Measurements from ENCODE around the gene EXOC2. TPM values are rescaled to one million over a fixed set of nuclear protein-coding genes. Genes with fewer than 3 reads are reported as not detected.

Gene EXOC2
- total and polyA plus RNA-seq, 10 of the 15 experiments (the other 5 are each of a cell fraction or from before 2014, with no cell fraction given): 8.7 to 32.8 (median 20.7) TPM

DNA sequence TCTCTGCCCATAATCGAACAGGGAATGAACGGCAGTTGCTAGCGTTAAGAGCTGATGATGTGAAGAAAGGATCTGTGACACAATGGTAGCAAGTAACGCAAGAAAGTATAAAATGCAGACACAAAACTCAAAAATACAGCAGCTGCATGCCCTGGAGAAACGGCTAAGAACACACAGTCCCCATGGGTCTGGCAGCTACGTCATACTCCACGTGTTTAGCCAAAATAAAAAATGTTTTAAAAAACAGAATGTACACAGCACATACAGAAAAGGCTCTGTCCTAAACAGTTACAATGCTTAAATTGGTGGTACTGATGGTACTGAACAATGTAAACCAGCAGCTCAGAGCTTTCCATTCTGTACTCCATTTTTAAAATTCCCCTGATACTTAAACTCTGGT is 70.5 kb downstream of the EXOC2 start:
- Histone ChIP-seq H3K9me3 (replicated peaks; ENCODE audit: control insufficient read depth, insufficient read depth, low read length) (no peaks in the 10 kb centered on the region), H4K20me1 (ENCODE audit: control insufficient read depth, insufficient read depth) (no peaks in the 10 kb centered on the region), H3K79me2 (ENCODE audit: control insufficient read depth, insufficient read depth, low read length) (no peaks in the 10 kb centered on the region), H3K9ac (ENCODE audit: control insufficient read depth, insufficient read depth, low read length) (no peak overlapping the region), H3K4me2 (ENCODE audit: control insufficient read depth, insufficient read depth) (no peak overlapping the region), H2AFZ (ENCODE audit: control insufficient read depth, low read depth, low read length) (no peak overlapping the region), H3K36me3 (ENCODE audit: control insufficient read depth in 2 of 2, insufficient read depth in 2 of 2, low read length in 1 of 2) (peaks cover 0 to 3% of the 10 kb centered on the region in 2 experiments; a peak in 3 of 4 replicates), H3K4me1 (ENCODE audit: control insufficient read depth, insufficient read depth, low read length) (no peaks in the 10 kb centered on the region), H3K27ac (ENCODE audit: control insufficient read depth, insufficient read depth) (no peak overlapping the region), H3K4me3 (no peak overlapping the region), H3K27me3 (replicated peaks in 1 of 2; ENCODE audit: control insufficient read depth in 2 of 2, insufficient read depth in 2 of 2, low read length in 1 of 2) (no peaks in the 10 kb centered on the region)
- 97% methylated on average over 7 of the region's 7 CpGs for WGBS (ENCODE audit: insufficient coverage, insufficient replicate concordance, low lambda C conversion rate, missing lambda C conversion rate)
- ChIA-PET RAD21 (ENCODE audit: unreplicated experiment) (no interaction called here), SMC1A (ENCODE audit: uncharacterized antibody, unreplicated experiment) (no interaction called here), POLR2A (no interaction called here), CTCF (no interaction called here)
- FAIRE-seq (no peak), ATAC-seq (no peak), DNase-seq (ENCODE audit: low read depth, low spot score) (no peak)
- BruUV-seq (replicated peaks): no TSS peak
- intact Hi-C loops (cut with micrococcal nuclease; ENCODE audit: unreplicated experiment) (no loop called here), in situ Hi-C loops (cut with MboI) (no loop called here)
- no peak for TF ChIP-seq POLR2AphosphoS2 (IDR thresholded peaks at IDR 0.05; ENCODE audit: low read depth, low read length)
- TF ChIP-seq, protein P1, sequence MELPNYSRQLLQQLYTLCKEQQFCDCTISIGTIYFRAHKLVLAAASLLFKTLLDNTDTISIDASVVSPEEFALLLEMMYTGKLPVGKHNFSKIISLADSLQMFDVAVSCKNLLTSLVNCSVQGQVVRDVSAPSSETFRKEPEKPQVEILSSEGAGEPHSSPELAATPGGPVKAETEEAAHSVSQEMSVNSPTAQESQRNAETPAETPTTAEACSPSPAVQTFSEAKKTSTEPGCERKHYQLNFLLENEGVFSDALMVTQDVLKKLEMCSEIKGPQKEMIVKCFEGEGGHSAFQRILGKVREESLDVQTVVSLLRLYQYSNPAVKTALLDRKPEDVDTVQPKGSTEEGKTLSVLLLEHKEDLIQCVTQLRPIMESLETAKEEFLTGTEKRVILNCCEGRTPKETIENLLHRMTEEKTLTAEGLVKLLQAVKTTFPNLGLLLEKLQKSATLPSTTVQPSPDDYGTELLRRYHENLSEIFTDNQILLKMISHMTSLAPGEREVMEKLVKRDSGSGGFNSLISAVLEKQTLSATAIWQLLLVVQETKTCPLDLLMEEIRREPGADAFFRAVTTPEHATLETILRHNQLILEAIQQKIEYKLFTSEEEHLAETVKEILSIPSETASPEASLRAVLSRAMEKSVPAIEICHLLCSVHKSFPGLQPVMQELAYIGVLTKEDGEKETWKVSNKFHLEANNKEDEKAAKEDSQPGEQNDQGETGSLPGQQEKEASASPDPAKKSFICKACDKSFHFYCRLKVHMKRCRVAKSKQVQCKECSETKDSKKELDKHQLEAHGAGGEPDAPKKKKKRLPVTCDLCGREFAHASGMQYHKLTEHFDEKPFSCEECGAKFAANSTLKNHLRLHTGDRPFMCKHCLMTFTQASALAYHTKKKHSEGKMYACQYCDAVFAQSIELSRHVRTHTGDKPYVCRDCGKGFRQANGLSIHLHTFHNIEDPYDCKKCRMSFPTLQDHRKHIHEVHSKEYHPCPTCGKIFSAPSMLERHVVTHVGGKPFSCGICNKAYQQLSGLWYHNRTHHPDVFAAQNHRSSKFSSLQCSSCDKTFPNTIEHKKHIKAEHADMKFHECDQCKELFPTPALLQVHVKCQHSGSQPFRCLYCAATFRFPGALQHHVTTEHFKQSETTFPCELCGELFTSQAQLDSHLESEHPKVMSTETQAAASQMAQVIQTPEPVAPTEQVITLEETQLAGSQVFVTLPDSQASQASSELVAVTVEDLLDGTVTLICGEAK (IDR thresholded peaks at IDR 0.05; ENCODE audit: borderline replicate concordance): no peak
- TF ChIP-seq ZNF384 (IDR thresholded peaks at IDR 0.05; ENCODE audit: borderline replicate concordance, low read depth, low read length): no peak
- TF ChIP-seq POLR2AphosphoS5 (IDR thresholded peaks at IDR 0.05; ENCODE audit: low read length): no peak
- no peak for TF ChIP-seq IRF4 (IDR thresholded peaks at IDR 0.05; ENCODE audit: low read depth, low read length)
- TF ChIP-seq GABPA (IDR thresholded peaks at IDR 0.05; ENCODE audit: low read depth): no peak
- TF ChIP-seq KLF5 (IDR thresholded peaks at IDR 0.05; ENCODE audit: partially characterized antibody): no peak
- TF ChIP-seq MXI1 (IDR thresholded peaks at IDR 0.05; ENCODE audit: low read depth, low read length): no peak
- TF ChIP-seq, protein P2, sequence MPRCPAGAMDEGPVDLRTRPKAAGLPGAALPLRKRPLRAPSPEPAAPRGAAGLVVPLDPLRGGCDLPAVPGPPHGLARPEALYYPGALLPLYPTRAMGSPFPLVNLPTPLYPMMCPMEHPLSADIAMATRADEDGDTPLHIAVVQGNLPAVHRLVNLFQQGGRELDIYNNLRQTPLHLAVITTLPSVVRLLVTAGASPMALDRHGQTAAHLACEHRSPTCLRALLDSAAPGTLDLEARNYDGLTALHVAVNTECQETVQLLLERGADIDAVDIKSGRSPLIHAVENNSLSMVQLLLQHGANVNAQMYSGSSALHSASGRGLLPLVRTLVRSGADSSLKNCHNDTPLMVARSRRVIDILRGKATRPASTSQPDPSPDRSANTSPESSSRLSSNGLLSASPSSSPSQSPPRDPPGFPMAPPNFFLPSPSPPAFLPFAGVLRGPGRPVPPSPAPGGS (IDR thresholded peaks at IDR 0.05; ENCODE audit: borderline replicate concordance, insufficient read depth, low read depth, low read length, poor library complexity, severe bottlenecking): no peak
- TF ChIP-seq, protein P3, sequence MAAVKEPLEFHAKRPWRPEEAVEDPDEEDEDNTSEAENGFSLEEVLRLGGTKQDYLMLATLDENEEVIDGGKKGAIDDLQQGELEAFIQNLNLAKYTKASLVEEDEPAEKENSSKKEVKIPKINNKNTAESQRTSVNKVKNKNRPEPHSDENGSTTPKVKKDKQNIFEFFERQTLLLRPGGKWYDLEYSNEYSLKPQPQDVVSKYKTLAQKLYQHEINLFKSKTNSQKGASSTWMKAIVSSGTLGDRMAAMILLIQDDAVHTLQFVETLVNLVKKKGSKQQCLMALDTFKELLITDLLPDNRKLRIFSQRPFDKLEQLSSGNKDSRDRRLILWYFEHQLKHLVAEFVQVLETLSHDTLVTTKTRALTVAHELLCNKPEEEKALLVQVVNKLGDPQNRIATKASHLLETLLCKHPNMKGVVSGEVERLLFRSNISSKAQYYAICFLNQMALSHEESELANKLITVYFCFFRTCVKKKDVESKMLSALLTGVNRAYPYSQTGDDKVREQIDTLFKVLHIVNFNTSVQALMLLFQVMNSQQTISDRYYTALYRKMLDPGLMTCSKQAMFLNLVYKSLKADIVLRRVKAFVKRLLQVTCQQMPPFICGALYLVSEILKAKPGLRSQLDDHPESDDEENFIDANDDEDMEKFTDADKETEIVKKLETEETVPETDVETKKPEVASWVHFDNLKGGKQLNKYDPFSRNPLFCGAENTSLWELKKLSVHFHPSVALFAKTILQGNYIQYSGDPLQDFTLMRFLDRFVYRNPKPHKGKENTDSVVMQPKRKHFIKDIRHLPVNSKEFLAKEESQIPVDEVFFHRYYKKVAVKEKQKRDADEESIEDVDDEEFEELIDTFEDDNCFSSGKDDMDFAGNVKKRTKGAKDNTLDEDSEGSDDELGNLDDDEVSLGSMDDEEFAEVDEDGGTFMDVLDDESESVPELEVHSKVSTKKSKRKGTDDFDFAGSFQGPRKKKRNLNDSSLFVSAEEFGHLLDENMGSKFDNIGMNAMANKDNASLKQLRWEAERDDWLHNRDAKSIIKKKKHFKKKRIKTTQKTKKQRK (IDR thresholded peaks at IDR 0.05; ENCODE audit: low read depth, low read length): no peak
- TF ChIP-seq ZNF274 (IDR thresholded peaks at IDR 0.05; ENCODE audit: insufficient read depth, insufficient read length): no peak
- TF ChIP-seq, protein P4, sequence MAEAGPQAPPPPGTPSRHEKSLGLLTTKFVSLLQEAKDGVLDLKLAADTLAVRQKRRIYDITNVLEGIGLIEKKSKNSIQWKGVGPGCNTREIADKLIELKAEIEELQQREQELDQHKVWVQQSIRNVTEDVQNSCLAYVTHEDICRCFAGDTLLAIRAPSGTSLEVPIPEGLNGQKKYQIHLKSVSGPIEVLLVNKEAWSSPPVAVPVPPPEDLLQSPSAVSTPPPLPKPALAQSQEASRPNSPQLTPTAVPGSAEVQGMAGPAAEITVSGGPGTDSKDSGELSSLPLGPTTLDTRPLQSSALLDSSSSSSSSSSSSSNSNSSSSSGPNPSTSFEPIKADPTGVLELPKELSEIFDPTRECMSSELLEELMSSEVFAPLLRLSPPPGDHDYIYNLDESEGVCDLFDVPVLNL (IDR thresholded peaks at IDR 0.05; ENCODE audit: low read depth, low read length): no peak
- TF ChIP-seq, protein P5, sequence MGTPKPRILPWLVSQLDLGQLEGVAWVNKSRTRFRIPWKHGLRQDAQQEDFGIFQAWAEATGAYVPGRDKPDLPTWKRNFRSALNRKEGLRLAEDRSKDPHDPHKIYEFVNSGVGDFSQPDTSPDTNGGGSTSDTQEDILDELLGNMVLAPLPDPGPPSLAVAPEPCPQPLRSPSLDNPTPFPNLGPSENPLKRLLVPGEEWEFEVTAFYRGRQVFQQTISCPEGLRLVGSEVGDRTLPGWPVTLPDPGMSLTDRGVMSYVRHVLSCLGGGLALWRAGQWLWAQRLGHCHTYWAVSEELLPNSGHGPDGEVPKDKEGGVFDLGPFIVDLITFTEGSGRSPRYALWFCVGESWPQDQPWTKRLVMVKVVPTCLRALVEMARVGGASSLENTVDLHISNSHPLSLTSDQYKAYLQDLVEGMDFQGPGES (IDR thresholded peaks at IDR 0.05): no peak
- TF ChIP-seq CHD1 (IDR thresholded peaks at IDR 0.05; ENCODE audit: low read depth, low read length): no peak
